HG03460 (cell line): ENCODE data around the gene ISM1.

Experiments
- ATAC-seq: cut with Tn5 transposase; IDR thresholded peaks from one replicate; pipeline ENCODE4 v1.9.1; 2021; ENCODE audit not compliant: unreplicated experiment

Gene ISM1

GRCh38 chr20:13340088-13340487 is 119.0 kb downstream of the ISM1 start:
- ATAC-seq, result no peak

- no peak for ATAC-seq
Measured at GRCh38 chr20:13341737-13342393, 120.8 kb downstream of the ISM1 start.

GRCh38 chr20:13342469-13343242 is 121.6 kb downstream of the ISM1 start:
- ATAC-seq, result no peak

- no peak for ATAC-seq
Measured at GRCh38 chr20:13344671-13345070, 123.6 kb downstream of the ISM1 start.

GRCh38 chr20:13348311-13349234 is 127.5 kb downstream of the ISM1 start:
- ATAC-seq, result no peak

GRCh38 chr20:13349235-13349604 is 128.1 kb downstream of the ISM1 start:
- ATAC-seq, result no peak
